DMS114 treated with DMSO at 0.1 percent for 48 hours (cell line): ENCODE results near the gene FBXO17.
A peak's percentile ranks its signal among the peaks of the same experiment; 100 is the strongest.

Experiments
- DNase-seq: peaks from one replicate; lab custom pipeline; 2025; ENCODE audit not compliant: unreplicated experiment; lab: John Stamatoyannopoulos, UW

FBXO17 gene

DNA sequence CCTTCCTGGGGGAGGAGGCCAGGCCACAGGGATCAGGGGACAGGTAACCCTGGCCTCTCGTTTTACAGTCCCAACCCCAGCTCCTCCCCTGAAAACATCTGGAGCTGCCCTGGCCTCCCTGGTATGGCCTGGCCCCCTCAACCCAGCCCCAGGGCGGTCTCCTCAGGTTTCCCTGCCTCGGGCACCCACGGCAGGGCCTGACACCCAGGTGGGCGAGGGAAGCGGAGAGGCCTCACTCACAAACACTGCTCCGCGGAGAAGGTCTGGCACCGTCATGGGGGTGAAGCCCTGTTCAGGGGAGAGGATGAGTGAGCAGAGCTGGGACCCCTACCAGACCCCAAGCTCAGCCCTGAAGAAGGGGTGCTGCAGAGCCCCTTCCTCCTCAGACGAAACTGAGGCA, 57.0 kb downstream of the FBXO17 start:
- no peak for DNase-seq

- no peak for DNase-seq
These were observed 57.5 kb downstream of the FBXO17 start for GRCh38 chr19:38917921-38918491.

DNA sequence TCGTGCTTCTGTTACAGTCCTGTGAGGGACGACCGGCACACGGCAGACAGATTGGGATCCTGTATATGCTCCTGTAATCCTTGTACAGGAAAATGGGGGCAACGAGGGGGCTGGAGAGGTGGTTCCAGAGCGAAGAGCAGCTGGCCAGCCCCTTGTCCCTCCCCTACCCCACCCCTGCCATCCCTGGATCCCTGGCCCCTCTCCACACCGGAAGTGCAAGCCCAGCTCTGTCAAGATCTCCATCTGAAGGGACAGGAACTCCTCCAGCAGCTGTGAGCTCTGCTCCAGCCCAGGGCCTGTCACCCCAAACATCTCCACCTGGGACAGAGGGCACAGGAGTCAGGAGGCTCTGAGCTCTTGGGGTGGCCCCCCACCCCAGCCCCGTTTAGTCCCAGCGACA, 58.0 kb downstream of the FBXO17 start:
- DNase-seq = no peak

DNA sequence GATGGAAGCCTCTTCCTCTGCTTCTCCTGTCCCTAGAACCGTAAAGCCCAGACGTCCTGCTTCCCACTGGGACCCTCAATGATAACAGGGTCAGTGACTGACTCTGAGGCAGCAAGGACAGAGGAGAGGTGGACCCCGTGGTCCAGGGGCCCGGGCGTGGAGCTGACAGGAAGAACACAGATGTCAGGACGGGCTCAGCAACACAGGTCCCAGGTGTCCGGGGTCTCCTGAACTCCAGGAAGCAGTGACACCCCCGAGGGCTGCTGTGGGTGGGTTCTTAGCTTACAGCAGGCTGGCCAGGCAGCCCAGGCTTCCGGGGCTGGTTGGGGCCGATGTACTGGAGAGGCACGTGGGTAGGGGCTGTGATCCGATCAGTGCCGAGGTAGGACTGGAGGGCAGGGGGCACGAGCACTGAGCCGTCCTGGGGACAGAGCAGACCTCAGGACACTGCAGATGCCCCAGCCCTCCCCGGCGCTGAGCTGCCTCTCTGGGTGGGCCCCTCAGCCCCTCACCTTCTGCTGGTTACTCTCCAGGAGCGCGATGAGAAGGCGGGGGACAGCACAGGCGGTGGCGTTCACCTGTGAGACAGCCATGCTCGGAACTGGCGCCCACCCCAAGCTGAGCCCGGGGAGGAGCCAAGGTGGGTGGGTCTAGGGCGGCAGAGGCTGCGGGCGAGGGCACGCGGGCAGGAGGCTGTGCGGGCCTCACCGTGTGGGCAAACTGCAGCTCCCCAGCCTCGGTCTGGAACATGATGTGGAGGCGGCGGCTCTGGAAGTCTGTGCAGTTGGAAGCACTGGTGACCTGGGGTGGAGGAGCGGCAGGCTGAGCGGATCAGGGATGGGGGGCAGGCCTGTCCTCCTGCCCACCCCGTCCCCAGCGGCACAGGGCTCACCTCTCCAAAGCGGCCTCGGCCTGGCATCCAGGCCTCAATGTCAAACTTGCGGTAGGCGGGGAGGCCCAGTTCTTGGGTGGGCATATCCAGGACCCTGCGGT, 59.9 kb downstream of the FBXO17 start:
- DNase-seq = no peak

GRCh38 chr19:38913958-38914357, 61.6 kb downstream of the FBXO17 start:
- no peak for DNase-seq

- DNase-seq = no peak
These were observed 62.7 kb downstream of the FBXO17 start for GRCh38 chr19:38912600-38913514.

DNA sequence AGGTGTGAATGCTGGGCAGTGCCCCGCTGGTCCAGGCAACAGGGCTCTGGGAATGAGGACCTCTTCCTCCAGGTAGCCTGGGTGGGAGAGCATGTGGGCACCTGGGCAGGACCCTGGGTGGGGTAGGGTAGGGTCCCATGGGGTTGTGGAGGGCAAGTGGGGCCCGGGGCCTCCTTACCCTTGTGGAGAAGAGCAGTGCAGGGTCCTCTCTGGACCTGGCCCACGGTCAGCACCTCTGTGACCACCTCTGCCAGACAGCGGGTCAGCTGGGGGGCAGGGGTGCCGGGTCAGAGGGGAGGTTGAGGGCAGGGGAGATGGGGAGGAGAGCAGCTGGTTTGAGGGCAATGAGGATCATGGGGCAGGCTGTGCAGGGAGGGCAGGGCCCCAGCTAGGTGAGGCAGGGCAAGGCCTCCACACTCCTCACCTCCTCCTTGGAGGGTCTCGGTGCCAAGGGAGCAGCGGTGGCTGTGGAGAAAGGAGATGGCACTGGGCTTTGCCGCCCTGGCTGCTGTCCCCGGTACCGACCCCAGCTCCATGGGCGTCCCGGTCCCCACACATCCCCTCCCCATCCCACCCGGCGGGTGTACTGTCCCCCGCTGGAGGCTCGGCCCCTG, 64.0 kb downstream of the FBXO17 start:
- DNase-seq = no peak

DNA sequence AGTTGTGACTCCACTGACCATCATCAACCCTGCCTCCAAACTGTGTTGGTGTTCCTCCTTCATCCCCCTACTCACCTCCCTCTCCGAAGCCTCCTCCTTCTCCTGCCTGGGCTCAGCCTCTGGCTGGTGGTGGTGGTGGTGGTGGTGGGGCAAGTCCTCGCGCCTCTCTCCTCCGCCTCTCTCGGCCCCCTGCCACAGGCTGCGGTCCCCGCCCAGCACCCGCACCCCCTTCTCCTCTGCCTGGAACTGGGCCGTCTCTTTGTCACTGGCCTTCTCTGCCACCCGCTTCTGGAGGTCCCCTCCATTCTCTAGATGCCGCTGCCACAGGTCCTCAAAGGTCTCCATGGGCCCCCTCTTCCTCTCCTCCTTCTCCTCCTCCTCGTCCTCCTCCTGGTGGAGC, 65.1 kb downstream of the FBXO17 start:
- no peak for DNase-seq

GRCh38 chr19:38908911-38909310, 66.6 kb downstream of the FBXO17 start:
- no peak for DNase-seq

DNA sequence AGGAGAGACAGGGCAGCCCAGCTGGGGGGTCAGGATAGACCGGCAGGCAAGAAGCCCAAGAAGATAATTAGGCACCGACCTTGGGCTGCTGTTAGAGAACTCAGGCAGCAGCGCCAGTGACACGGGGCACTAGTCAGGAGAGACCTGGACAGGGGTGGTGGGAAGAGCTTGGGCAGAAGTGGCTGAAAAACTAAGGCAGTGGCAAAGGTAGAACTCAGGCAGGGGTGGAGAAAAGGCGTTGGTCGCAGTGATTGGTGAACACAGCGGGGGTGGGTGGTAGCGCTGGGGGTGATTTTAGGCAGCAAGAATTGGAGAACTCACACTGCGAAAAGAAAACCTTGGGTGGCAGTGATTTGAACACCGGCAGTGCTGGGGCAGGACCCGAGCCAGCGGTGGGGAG, 67.9 kb downstream of the FBXO17 start:
- no peak for DNase-seq

DNA sequence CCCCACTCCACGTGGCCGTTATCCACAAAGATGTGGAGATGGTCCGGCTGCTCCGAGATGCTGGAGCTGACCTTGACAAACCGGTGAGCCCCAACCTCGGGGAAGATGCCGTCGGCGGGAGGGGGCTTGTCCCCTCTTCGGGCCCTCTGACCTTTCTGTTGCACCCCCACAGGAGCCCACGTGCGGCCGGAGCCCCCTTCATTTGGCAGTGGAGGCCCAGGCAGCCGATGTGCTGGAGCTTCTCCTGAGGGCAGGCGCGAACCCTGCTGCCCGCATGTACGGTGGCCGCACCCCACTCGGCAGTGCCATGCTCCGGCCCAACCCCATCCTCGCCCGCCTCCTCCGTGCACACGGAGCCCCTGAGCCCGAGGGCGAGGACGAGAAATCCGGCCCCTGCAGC, 68.3 kb downstream of the FBXO17 start:
- DNase-seq = no peak

GRCh38 chr19:38905620-38906019, 69.9 kb downstream of the FBXO17 start:
- DNase-seq = no peak

- DNase-seq = no peak
These were observed 70.7 kb downstream of the FBXO17 start for GRCh38 chr19:38904581-38905539.

DNA sequence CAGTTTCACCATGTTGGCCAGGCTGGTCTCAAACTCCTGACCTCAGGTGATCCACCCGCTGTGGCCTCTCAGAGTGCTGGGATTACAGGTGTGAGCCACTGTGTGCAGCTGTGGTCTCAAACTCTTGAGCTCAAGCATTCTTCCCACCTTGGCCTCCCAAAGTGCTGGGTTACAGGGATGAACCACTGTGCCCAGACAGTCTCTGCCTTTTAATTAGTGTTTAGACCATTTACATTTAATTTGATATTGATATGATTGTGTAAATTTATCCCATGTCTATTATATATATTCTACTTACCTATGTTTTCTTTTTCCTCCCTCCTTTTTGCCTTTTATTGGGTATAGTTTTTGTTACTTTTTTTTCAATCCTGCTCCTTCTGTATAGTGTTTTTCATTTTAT, 73.9 kb downstream of the FBXO17 start:
- no peak for DNase-seq

GRCh38 chr19:38900743-38901190, 74.8 kb downstream of the FBXO17 start:
- no peak for DNase-seq

DNA sequence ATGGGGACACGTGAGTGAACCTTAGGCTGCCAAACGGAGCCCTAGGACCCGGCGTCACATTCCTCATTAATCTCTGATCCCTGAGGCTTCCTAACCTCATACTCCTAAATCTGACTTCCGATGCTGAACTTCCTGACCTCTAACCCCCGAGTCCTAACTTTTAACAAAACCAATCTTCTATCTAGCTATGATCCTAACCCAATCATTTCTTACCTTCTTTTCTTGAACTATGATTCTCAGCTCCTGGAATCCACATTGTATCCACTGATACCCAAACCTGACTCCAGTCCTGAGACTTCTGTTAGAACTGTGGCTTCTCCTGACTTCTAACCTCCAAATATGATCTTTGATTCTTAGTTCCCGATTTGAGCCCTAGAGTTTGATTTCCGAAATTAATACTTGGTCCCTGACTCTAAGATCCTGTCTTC, 75.3 kb downstream of the FBXO17 start:
- DNase-seq = peak; percentile 78

DNA sequence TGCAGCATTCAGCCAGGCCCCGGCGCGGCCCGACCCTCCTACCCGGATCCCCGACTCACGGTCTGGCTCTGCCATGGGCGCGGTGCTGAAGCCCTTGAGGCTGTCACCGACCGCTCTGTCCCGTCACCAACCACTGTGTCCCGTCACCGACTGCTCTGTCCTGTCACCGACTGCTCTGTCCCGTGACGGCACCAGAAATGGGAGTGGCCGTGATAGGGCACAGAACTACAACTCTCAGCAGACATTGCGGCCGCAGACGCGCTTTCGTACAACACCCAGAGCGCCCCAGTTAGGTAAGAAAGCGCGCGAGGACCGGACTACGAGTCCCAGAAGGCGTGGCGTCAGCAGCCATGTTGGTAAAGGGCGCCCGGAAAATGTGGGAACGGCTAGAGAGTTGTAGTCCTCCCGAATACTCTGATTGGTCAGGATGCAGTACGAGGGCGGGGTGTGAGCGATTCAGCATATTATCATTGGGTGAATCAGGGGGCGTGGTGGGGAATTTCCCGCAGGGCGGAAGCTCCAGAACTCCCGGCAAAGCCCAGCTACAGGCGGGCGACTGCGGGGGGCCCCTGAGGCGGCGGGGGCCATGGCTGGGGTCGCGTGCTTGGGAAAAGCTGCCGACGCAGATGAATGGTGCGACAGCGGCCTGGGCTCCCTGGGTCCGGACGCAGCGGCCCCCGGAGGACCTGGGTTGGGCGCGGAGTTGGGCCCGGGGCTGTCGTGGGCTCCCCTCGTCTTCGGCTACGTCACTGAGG, 75.9 kb downstream of the FBXO17 start, which contains the start of the genes NFKBIB and SIRT2:
TSS of gene NFKBIB (plus strand) at position 523 of the 755 bp plus-strand sequence. CDS start at position 587, 64 bp downstream.
TSS of gene SIRT2 (minus strand) at position 172 of the 755 bp plus-strand sequence. CDS start at position 75, 97 bp downstream.
- peak; percentile 100 for DNase-seq

DNA sequence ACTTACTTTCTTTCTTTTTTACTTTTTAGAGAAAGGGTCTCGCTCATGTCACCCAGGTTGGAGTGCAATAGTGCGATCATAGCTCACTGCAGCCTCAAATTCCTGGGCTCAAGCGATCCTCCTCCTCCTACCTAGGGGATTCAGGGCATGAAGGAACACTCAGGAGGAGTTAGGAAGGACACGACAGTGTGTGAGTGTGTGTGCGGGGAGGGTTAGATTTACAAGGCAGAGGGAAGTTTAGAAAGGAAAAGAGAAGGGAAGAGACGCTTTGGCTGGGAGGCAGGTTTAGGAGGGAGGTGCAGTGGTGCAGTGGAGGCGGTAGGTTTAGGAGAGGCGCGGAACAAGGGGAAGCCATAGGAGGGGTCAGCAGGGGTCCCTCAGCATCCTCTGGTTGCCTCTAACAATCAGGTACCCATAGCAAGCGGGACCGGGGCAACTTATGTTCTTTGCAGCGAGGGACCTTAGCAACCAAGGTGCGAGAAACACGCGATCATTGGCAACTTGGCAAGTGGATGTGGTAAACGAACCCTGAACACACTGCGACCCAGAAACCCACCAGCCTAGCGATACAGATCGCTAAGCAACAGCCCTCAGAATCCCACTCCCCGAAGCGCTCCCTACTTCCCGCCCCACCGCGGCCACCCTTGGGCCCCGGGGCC, 76.6 kb downstream of the FBXO17 start:
- DNase-seq = no peak
